Measurements from ENCODE around the gene FAM13B. TPM values are rescaled to one million over a fixed set of nuclear protein-coding genes. Genes with fewer than 3 reads are reported as not detected.
"Not testable (repeated sequence)": the region's sequence is repeated elsewhere in the genome, so short reads cannot be mapped to it uniquely, and the experiment has no call there.

FAM13B gene
- total RNA-seq, 1 experiment from 2014 or later, result 23.5 TPM

DNA sequence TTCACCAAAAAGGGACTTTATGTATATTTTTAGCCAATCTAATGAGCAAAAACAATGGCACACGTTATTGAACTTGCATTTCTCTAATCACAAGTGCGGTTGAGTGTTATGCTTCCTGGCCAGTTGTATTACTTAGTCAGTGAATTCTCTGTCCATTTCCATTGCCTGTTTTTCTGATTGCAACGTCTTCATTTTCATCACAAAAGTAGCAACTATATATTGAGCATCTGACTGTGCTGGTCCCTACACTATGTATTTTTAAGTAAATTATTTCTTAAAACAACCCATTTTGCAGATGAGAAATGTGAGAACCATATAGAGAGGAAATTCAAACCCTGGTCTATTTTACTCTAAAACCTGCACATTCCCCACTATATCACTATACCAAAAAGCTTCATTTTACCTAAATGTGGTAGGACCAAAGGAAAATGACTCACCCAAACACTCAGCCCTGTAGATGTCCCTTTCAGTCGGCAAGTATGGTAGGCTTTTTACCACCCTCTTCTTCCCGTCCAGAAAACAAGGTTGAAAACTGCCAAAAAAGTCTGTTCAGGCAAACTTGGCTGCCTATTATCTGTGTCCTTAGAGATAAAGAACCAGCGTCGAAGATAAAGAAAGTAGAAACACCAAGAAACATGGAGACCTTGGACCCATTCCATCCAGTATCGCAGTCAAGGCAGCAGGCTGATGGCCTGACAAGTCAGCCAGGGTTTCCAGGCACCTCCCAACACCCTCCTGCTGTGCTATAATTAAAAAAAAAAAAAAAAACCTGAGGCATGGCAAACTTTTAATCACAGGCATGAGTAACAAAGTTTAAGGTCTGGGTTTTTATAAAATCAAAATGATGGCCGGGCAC, 18.8 kb upstream of the FAM13B start:
- CTCF ChIA-PET, result no interaction called here
- H3K9me3 ChIP-seq (ENCODE audit: low read depth, low read length, poor library complexity, severe bottlenecking), result no peaks in the 10 kb centered on the region
- no peak overlapping the region for H3K4me3 ChIP-seq (ENCODE audit: low read depth, low read length, poor library complexity, severe bottlenecking)
- no peaks in the 10 kb centered on the region for H3K27me3 ChIP-seq (replicated peaks; ENCODE audit: insufficient read depth, low read depth, low read length, poor library complexity)
- BruUV-seq (replicated peaks), result no TSS peak
- no peaks in the 10 kb centered on the region for H3K4me1 ChIP-seq (ENCODE audit: insufficient read depth, low read length, poor library complexity, severe bottlenecking)
- no peak for DNase-seq (ENCODE audit: low spot score)
- H3K36me3 ChIP-seq (ENCODE audit: insufficient read depth, low read length, poor library complexity, severe bottlenecking), result no peaks in the 10 kb centered on the region
- TF ChIP-seq EZH2 (IDR thresholded peaks at IDR 0.05; ENCODE audit: borderline replicate concordance, low read depth, low read length, poor library complexity, severe bottlenecking), result no peak
- TF ChIP-seq, protein P1, sequence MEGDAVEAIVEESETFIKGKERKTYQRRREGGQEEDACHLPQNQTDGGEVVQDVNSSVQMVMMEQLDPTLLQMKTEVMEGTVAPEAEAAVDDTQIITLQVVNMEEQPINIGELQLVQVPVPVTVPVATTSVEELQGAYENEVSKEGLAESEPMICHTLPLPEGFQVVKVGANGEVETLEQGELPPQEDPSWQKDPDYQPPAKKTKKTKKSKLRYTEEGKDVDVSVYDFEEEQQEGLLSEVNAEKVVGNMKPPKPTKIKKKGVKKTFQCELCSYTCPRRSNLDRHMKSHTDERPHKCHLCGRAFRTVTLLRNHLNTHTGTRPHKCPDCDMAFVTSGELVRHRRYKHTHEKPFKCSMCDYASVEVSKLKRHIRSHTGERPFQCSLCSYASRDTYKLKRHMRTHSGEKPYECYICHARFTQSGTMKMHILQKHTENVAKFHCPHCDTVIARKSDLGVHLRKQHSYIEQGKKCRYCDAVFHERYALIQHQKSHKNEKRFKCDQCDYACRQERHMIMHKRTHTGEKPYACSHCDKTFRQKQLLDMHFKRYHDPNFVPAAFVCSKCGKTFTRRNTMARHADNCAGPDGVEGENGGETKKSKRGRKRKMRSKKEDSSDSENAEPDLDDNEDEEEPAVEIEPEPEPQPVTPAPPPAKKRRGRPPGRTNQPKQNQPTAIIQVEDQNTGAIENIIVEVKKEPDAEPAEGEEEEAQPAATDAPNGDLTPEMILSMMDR (conservative IDR thresholded peaks at IDR 0.05; ENCODE audit: low read depth, low read length), result no peak
- no peak overlapping the region for H3K27ac ChIP-seq (ENCODE audit: low read depth, low read length, poor library complexity, severe bottlenecking)
- POLR2A ChIA-PET (ENCODE audit: low non-redundant PET), result no interaction called here
- intact Hi-C loops (cut with micrococcal nuclease; ENCODE audit: unreplicated experiment), result no loop called here

DNA sequence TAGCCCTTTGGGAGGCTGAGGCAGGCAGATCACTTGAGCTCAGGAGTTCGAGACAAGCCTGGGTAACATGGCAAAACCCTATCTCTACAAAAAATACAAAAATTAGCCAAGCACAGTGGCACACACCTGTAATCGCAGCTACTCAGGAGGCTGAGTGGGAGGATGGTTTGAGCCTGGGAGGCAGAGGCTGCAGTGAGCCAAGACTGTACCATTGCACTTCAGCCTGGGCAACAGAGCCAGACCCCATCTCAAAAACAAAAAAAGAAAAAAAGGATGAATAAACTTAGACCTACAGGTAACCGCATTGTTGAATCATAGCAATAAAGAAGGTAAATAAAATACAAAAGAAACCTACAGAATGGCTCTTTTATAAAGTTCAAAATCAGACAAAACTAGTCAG, 12.4 kb upstream of the FAM13B start:
- DNase-seq (ENCODE audit: low spot score); H3K27ac ChIP-seq (ENCODE audit: low read depth, low read length, poor library complexity, severe bottlenecking); H3K27me3 ChIP-seq (replicated peaks; ENCODE audit: insufficient read depth, low read depth, low read length, poor library complexity); H3K4me1 ChIP-seq (ENCODE audit: insufficient read depth, low read length, poor library complexity, severe bottlenecking); BruUV-seq (replicated peaks); H3K4me3 ChIP-seq (ENCODE audit: low read depth, low read length, poor library complexity, severe bottlenecking); CTCF ChIA-PET; intact Hi-C loops (cut with micrococcal nuclease; ENCODE audit: unreplicated experiment); H3K9me3 ChIP-seq (ENCODE audit: low read depth, low read length, poor library complexity, severe bottlenecking); H3K36me3 ChIP-seq (ENCODE audit: insufficient read depth, low read length, poor library complexity, severe bottlenecking); POLR2A ChIA-PET (ENCODE audit: low non-redundant PET): not testable (repeated sequence)

DNA sequence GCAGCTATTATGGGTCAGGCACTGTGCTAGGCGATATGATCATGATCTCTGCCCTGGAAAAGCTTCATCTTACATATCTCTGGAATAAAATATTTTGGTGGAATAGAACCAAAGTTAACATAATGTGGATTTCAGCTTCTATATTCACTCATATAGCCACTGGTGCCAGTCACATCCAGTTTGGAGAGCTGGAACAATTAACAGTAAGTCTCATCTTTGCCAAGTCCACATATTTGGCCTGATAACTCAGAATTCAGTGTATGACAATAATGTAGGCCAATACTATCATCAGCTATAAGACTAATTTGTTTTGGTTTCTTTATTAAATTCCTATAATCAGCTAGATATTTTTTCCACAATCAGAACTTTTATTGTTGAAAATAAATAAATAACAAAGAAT, 5.9 kb upstream of the FAM13B start:
- Histone ChIP-seq H3K27ac (ENCODE audit: low read depth, low read length, poor library complexity, severe bottlenecking) (no peak overlapping the region), H3K27me3 (replicated peaks; ENCODE audit: insufficient read depth, low read depth, low read length, poor library complexity) (no peaks in the 10 kb centered on the region), H3K4me1 (ENCODE audit: insufficient read depth, low read length, poor library complexity, severe bottlenecking) (no peaks in the 10 kb centered on the region), H3K36me3 (ENCODE audit: insufficient read depth, low read length, poor library complexity, severe bottlenecking) (no peaks in the 10 kb centered on the region), H3K4me3 (ENCODE audit: low read depth, low read length, poor library complexity, severe bottlenecking) (no peak overlapping the region), H3K9me3 (ENCODE audit: low read depth, low read length, poor library complexity, severe bottlenecking) (no peaks in the 10 kb centered on the region)
- TF ChIP-seq, protein P1 (conservative IDR thresholded peaks at IDR 0.05; ENCODE audit: low read depth, low read length), result no peak
- no peak for TF ChIP-seq EZH2 (IDR thresholded peaks at IDR 0.05; ENCODE audit: borderline replicate concordance, low read depth, low read length, poor library complexity, severe bottlenecking)
- CTCF ChIA-PET, result interaction anchor here (0.5 kb wide), 1 partner anchor 95 kb away, joined by 5 read pairs; no protein-coding TSS in a partner anchor
- no TSS peak for BruUV-seq (replicated peaks)
- intact Hi-C loops (cut with micrococcal nuclease; ENCODE audit: unreplicated experiment), result loop anchor here (10.0 kb wide), 1 partner anchor 284 kb away; the partner anchor contains the start of gene HNRNPA0
- POLR2A ChIA-PET (ENCODE audit: low non-redundant PET), result interaction anchor here (0.6 to 0.7 kb wide), 2 partner anchors 47 to 428 kb away, joined by 3 read pairs; no protein-coding TSS in a partner anchor
- no peak for DNase-seq (ENCODE audit: low spot score)

Data from A673 (cell line).